ENCODE data around the gene FGF13.

The FGF13 gene

DNA sequence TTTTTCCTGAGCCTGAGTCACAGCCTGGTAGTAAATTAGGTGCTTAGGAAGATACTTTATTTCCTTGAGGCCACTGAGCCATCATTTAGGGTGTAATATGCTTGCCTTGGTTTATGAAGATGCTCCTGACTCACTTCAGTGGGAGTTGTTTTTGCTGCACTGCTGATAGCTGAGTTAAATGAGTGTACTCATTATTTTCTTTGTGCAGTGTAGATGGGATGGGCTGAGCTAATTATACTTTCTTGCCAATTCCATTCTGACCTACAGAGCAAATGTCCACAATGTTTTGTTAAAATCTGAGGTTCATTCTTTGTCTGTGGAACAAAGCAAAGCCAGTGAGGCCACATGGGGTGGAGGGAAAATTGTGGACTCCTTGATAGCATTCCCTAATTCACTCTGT, 60.0 kb downstream of the FGF13 start:
- DNase-seq, result no peak

DNA sequence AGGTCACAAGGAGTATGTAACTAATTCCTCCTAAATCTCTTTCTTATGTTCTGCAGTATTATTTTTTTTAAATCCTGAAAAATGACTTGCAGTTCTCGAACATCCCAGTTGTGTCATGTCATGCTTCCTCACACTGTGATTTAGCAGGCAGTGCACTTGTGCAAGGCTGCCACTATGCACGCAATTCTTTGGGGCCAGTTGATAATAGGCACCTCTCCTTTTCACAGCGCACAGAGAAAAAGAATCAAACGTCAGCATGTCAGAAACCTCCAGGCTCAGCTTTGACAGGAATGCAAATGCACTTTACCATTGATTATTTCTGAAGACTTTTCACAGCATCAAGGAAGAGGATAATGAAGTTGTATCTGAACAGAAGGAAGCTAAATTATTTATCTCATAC, 62.9 kb downstream of the FGF13 start:
- DNase-seq, result no peak

DNA sequence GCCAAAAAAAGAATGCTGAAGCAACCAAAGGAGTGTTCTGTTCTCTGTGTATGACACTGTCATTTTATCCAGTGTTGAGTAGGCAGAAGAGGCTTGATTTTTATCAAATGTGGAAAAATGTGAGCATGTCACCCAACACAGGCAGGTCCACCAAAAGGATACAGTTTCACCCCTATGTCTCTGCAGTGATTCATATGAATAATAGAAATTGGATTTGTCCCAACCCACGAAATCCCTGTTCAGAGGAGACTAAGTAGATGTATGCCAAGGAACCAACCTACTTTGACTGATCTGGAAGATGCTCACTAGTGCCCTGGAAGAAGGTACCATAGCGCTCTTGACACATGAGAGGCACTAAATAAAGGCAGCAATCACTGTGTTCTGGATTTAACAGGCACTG, 72.5 kb downstream of the FGF13 start:
- DNase-seq, result no peak
